Calu3 (cell line): ENCODE measurements around the gene GPX7. TPM values are rescaled to one million over a fixed set of nuclear protein-coding genes. Genes with fewer than 3 reads are reported as not detected.

Experiments used
- BruUV-seq: library from RNA; stranded (reverse); fragments of 400-500 nt; replicated peaks from 2 replicates; lab custom pipeline; 2021; lab: Mats Ljungman, UMichigan
- CTCF ChIA-PET: fragments of 300-600 bp; sonication (Branson Sonifier 250); formaldehyde crosslinking; loops from one replicate; lab custom pipeline; 2022; ENCODE audit warnings: antibody characterized with exemption; lab: Charles Lee
- DNase-seq: peaks from one replicate; pipeline ENCODE4 v3.0.0; 2022
- H3K27ac Mint-ChIP-seq: one replicate; pipeline ENCODE4 v1.8.0; 2022; ENCODE audit warnings: mixed read lengths; ENCODE audit not compliant: unreplicated experiment
- H3K27me3 Mint-ChIP-seq: one replicate; pipeline ENCODE4 v1.8.0; 2022; ENCODE audit warnings: mixed read lengths; ENCODE audit not compliant: unreplicated experiment
- H3K36me3 Mint-ChIP-seq: one replicate; pipeline ENCODE4 v1.8.0; 2022; ENCODE audit warnings: mild to moderate bottlenecking, moderate library complexity, mixed read lengths; ENCODE audit not compliant: insufficient read depth, unreplicated experiment
- H3K4me1 Mint-ChIP-seq: one replicate; pipeline ENCODE4 v1.8.0; 2022; ENCODE audit warnings: mild to moderate bottlenecking, low read depth, mixed read lengths; ENCODE audit not compliant: unreplicated experiment
- H3K4me3 Mint-ChIP-seq: one replicate; pipeline ENCODE4 v1.8.0; 2022; ENCODE audit warnings: mild to moderate bottlenecking, low read depth, moderate library complexity, mixed read lengths; ENCODE audit not compliant: unreplicated experiment
- H3K9me3 Mint-ChIP-seq: one replicate; pipeline ENCODE4 v1.8.0; 2022; ENCODE audit warnings: low read depth, mixed read lengths; ENCODE audit not compliant: unreplicated experiment
- CTCF ChIP-seq: fragments of 200-600 bp; IDR thresholded peaks from one replicate; pipeline ENCODE4 v1.8.0; 2022; ENCODE audit warnings: antibody characterized with exemption; ENCODE audit not compliant: unreplicated experiment
- intact Hi-C: fragments of 100-400 bp; cut with micrococcal nuclease; formaldehyde crosslinking; loops from one replicate; pipeline ENCODE4 v1.10.0; 2022; ENCODE audit not compliant: unreplicated experiment
- total RNA-seq: library from RNA; stranded (reverse); gene quantifications from 2 replicates; pipeline ENCODE4 v1.2.3, GENCODE V29; 2022

The GPX7 gene
- total RNA-seq, 1 experiment from 2014 or later: not detected

GRCh38 chr1:52579415-52579814 lies 22.8 kb upstream of the GPX7 start:
- Mint-ChIP-seq H3K9me3 (no peaks in the 10 kb centered on the region), H3K27ac (no peak overlapping the region), H3K4me3 (no peak overlapping the region), H3K4me1 (peaks cover 6% of the 10 kb centered on the region), H3K27me3 (peaks cover 31% of the 10 kb centered on the region), H3K36me3 (no peaks in the 10 kb centered on the region)
- no peak for TF ChIP-seq CTCF
- intact Hi-C loops: no loop called here
- BruUV-seq: no TSS peak
- no peak for DNase-seq
- CTCF ChIA-PET: interaction anchor here (0.7 kb wide), 1 partner anchor 24 kb away, joined by 3 read pairs; no protein-coding TSS in a partner anchor

- intact Hi-C loops: no loop called here
- Mint-ChIP-seq H3K4me3 (no peak overlapping the region), H3K4me1 (no peaks in the 10 kb centered on the region), H3K36me3 (no peaks in the 10 kb centered on the region), H3K27ac (no peak overlapping the region), H3K9me3 (no peaks in the 10 kb centered on the region), H3K27me3 (peaks cover 40% of the 10 kb centered on the region)
- TF ChIP-seq CTCF: no peak
- no TSS peak for BruUV-seq
- CTCF ChIA-PET: interaction anchor here (0.7 kb wide), 1 partner anchor 24 kb away, joined by 3 read pairs; no protein-coding TSS in a partner anchor
- DNase-seq: no peak
Measured at GRCh38 chr1:52580283-52580682, 21.9 kb upstream of the GPX7 start.

- Mint-ChIP-seq H3K27ac (no peak overlapping the region), H3K4me3 (no peak overlapping the region), H3K36me3 (no peaks in the 10 kb centered on the region), H3K27me3 (peaks cover 43% of the 10 kb centered on the region), H3K4me1 (no peaks in the 10 kb centered on the region), H3K9me3 (no peaks in the 10 kb centered on the region)
- CTCF ChIA-PET: no interaction called here
- no peak for DNase-seq
- no peak for TF ChIP-seq CTCF
- no TSS peak for BruUV-seq
- intact Hi-C loops: no loop called here
Measured at GRCh38 chr1:52582116-52582696, 20.0 kb upstream of the GPX7 start.

GRCh38 chr1:52585474-52585873 lies 16.7 kb upstream of the GPX7 start:
- Mint-ChIP-seq H3K27me3 (peaks cover 43% of the 10 kb centered on the region), H3K4me1 (no peaks in the 10 kb centered on the region), H3K9me3 (no peaks in the 10 kb centered on the region), H3K4me3 (no peak overlapping the region), H3K36me3 (no peaks in the 10 kb centered on the region), H3K27ac (no peak overlapping the region)
- intact Hi-C loops: no loop called here
- no TSS peak for BruUV-seq
- no peak for DNase-seq
- CTCF ChIA-PET: no interaction called here
- TF ChIP-seq CTCF: no peak
